Measurements from ENCODE around the gene PCDH7. TPM values are rescaled to one million over a fixed set of nuclear protein-coding genes. Genes with fewer than 3 reads are reported as not detected.

The PCDH7 gene
- total RNA-seq, 6 donors from 2014 or later = 2.0 to 12.9 (median 5.9) TPM

DNA sequence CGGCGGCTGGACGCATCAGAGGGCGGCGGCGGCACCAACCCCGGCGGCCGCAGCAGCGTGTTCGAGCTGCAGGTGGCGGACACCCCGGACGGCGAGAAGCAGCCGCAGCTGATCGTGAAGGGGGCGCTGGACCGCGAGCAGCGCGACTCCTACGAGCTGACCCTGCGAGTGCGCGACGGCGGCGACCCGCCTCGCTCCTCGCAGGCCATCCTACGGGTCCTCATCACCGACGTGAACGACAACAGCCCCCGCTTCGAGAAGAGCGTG, 1.9 kb downstream of the PCDH7 start:
- WGBS, 2 donors = 5% methylated on average over 11 of the region's 39 CpGs; no CpG with 5 or more reads in 1 of the 2 donors
- peaks cover 0 to 57% (median 27%) of the 10 kb centered on the region in 4 donors for H3K27me3 ChIP-seq
- no peak overlapping the region for H3K27ac ChIP-seq
- H3K4me1 ChIP-seq = peaks cover 18 to 56% (median 36%) of the 10 kb centered on the region in 4 donors
- no peaks in the 10 kb centered on the region for H3K9me3 ChIP-seq
- no peak for TF ChIP-seq POLR2A (IDR thresholded peaks at IDR 0.05)
- TF ChIP-seq, protein P1, sequence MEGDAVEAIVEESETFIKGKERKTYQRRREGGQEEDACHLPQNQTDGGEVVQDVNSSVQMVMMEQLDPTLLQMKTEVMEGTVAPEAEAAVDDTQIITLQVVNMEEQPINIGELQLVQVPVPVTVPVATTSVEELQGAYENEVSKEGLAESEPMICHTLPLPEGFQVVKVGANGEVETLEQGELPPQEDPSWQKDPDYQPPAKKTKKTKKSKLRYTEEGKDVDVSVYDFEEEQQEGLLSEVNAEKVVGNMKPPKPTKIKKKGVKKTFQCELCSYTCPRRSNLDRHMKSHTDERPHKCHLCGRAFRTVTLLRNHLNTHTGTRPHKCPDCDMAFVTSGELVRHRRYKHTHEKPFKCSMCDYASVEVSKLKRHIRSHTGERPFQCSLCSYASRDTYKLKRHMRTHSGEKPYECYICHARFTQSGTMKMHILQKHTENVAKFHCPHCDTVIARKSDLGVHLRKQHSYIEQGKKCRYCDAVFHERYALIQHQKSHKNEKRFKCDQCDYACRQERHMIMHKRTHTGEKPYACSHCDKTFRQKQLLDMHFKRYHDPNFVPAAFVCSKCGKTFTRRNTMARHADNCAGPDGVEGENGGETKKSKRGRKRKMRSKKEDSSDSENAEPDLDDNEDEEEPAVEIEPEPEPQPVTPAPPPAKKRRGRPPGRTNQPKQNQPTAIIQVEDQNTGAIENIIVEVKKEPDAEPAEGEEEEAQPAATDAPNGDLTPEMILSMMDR (IDR thresholded peaks at IDR 0.05) = peak in 2 of 6 experiments; percentile 6 to 21
- peak overlapping the region in 3 of 4 donors; percentile 45 to 58 (median 56) for H3K4me3 ChIP-seq
- no peaks in the 10 kb centered on the region for H3K36me3 ChIP-seq
- ATAC-seq (ENCODE audit: low FRiP score in 2 of 2) (no peak), DNase-seq (no peak)

DNA sequence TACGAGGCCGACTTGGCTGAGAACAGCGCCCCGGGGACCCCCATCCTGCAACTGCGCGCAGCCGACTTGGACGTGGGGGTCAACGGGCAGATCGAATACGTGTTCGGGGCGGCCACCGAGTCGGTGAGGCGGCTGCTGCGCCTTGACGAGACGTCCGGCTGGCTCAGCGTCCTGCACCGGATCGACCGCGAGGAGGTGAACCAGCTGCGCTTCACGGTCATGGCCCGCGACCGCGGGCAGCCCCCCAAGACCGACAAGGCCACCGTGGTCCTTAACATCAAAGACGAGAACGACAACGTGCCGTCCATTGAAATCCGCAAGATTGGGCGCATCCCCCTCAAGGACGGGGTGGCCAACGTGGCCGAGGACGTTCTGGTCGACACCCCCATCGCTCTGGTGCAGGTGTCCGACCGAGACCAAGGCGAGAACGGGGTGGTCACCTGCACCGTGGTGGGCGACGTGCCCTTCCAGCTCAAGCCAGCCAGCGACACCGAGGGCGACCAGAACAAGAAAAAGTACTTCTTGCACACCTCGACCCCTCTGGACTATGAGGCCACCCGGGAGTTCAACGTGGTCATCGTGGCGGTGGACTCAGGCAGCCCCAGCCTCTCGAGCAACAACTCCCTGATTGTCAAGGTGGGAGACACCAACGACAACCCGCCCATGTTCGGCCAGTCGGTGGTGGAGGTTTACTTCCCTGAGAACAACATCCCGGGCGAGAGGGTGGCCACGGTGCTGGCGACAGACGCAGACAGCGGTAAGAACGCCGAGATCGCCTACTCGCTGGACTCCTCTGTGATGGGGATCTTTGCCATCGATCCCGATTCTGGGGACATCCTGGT, 2.4 kb downstream of the PCDH7 start:
- Histone ChIP-seq H3K4me3 (peak overlapping the region in 3 of 4 donors; percentile 45 to 58 (median 56)), H3K4me1 (peaks cover 17 to 51% (median 30%) of the 10 kb centered on the region in 4 donors), H3K9me3 (no peaks in the 10 kb centered on the region), H3K36me3 (no peaks in the 10 kb centered on the region), H3K27me3 (peaks cover 0 to 51% (median 26%) of the 10 kb centered on the region in 4 donors), H3K27ac (no peak overlapping the region)
- WGBS, 2 donors = 3 to 17% methylated on average over 22 to 39 of the region's 77 CpGs
- DNase-seq (peak in 1 of 2 donors; percentile 84), ATAC-seq (ENCODE audit: low FRiP score in 2 of 2) (no peak)
- no peak for TF ChIP-seq POLR2AphosphoS5 (IDR thresholded peaks at IDR 0.05)
- TF ChIP-seq, protein P1 (IDR thresholded peaks at IDR 0.05) = no peak
- no peak for TF ChIP-seq EP300 (IDR thresholded peaks at IDR 0.05)
- no peak for TF ChIP-seq POLR2A (IDR thresholded peaks at IDR 0.05)

DNA sequence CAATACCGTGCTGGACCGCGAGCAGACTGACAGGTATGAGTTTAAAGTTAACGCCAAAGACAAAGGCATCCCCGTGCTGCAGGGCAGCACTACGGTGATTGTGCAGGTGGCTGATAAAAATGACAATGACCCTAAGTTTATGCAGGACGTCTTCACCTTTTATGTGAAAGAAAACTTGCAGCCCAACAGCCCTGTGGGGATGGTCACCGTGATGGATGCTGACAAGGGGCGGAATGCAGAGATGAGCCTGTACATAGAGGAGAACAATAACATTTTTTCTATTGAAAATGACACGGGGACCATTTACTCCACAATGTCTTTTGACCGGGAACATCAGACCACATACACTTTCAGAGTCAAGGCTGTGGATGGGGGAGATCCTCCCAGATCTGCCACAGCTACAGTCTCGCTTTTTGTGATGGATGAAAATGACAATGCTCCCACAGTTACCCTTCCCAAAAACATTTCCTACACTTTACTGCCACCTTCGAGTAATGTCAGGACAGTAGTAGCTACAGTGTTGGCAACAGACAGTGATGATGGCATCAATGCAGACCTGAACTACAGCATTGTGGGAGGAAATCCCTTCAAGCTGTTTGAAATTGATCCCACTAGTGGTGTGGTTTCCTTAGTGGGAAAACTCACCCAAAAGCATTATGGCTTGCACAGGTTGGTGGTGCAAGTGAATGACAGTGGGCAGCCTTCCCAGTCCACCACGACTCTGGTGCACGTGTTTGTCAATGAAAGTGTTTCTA, 3.2 kb downstream of the PCDH7 start:
- WGBS, 2 donors = 31 to 50% methylated on average over 15 of the region's 15 CpGs
- Histone ChIP-seq H3K4me3 (peak overlapping the region in 3 of 4 donors; percentile 45 to 58 (median 56)), H3K36me3 (no peaks in the 10 kb centered on the region), H3K27me3 (peaks cover 0 to 45% (median 23%) of the 10 kb centered on the region in 4 donors), H3K27ac (no peak overlapping the region), H3K9me3 (no peaks in the 10 kb centered on the region), H3K4me1 (peaks cover 11 to 43% (median 23%) of the 10 kb centered on the region in 4 donors)
- DNase-seq (no peak), ATAC-seq (ENCODE audit: low FRiP score in 2 of 2) (no peak)
- TF ChIP-seq EP300 (IDR thresholded peaks at IDR 0.05) (no peak), POLR2AphosphoS5 (IDR thresholded peaks at IDR 0.05) (no peak), POLR2A (IDR thresholded peaks at IDR 0.05) (no peak)
- TF ChIP-seq, protein P1 (IDR thresholded peaks at IDR 0.05) = no peak

DNA sequence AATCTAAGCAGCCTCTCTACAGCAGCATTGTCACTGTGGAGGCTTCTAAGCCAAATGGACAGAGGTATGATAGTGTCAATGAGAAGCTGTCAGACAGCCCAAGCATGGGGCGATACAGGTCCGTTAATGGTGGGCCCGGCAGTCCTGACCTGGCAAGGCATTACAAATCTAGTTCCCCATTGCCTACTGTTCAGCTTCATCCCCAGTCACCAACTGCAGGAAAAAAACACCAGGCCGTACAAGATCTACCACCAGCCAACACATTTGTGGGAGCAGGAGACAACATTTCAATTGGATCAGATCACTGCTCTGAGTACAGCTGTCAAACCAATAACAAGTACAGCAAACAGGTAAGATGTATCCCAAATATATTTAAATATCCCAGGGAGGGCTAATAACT, 4.1 kb downstream of the PCDH7 start:
- ATAC-seq (ENCODE audit: low FRiP score in 2 of 2) = no peak
- peaks cover 10 to 34% (median 22%) of the 10 kb centered on the region in 4 donors for H3K4me1 ChIP-seq
- no peak overlapping the region for H3K4me3 ChIP-seq
- WGBS, 2 donors = 61 to 66% methylated on average over 2 to 4 of the region's 4 CpGs
- H3K36me3 ChIP-seq = no peaks in the 10 kb centered on the region
- peaks cover 0 to 40% (median 19%) of the 10 kb centered on the region in 4 donors for H3K27me3 ChIP-seq
- H3K27ac ChIP-seq = no peak overlapping the region
- TF ChIP-seq, protein P1 (IDR thresholded peaks at IDR 0.05) = no peak
- TF ChIP-seq POLR2AphosphoS5 (IDR thresholded peaks at IDR 0.05) = no peak
- TF ChIP-seq EP300 (IDR thresholded peaks at IDR 0.05) = no peak
- no peak for TF ChIP-seq POLR2A (IDR thresholded peaks at IDR 0.05)
- no peaks in the 10 kb centered on the region for H3K9me3 ChIP-seq
- DNase-seq = no peak
